CD4-positive, alpha-beta memory T cell (primary cell): ENCODE measurements around the gene UCHL5. TPM values are rescaled to one million over a fixed set of nuclear protein-coding genes. Genes with fewer than 3 reads are reported as not detected.
"Not testable (repeated sequence)": the region's sequence is repeated elsewhere in the genome, so short reads cannot be mapped to it uniquely, and the experiment has no call there.

Source experiments
- CTCF ChIA-PET: fragments of 350-600 bp; sonication (Branson Sonifier 250); formaldehyde crosslinking; loops from one replicate; lab custom pipeline; 2021; ENCODE audit warnings: inconsistent platforms; ENCODE audit not compliant: partially characterized antibody; lab: Charles Lee
- POLR2A ChIA-PET: fragments of 350-600 bp; sonication (Branson Sonifier 250); formaldehyde crosslinking; loops from one replicate; lab custom pipeline; 2021; ENCODE audit not compliant: partially characterized antibody; lab: Charles Lee
- DNase-seq, 5 donors: peaks; one replicate each; pipeline versions ENCODE4 v3.0.0 to v3.0.0-alpha.2; 2020 to 2022; ENCODE audit warnings: mixed read lengths in 1 of 5
- H3K27ac ChIP-seq: one replicate; pipeline ENCODE4 v1.7.0; 2013; ENCODE audit warnings: low read depth, low read length
- H3K27me3 ChIP-seq: 2 replicates; pipeline ENCODE4 v1.7.0; 2013; ENCODE audit warnings: mild to moderate bottlenecking, low read length, moderate library complexity; ENCODE audit not compliant: insufficient read depth
- H3K36me3 ChIP-seq: 2 replicates; pipeline ENCODE4 v1.7.0; 2013; ENCODE audit warnings: mild to moderate bottlenecking, low read length, moderate library complexity; ENCODE audit not compliant: insufficient read depth
- H3K4me1 ChIP-seq: 2 replicates; pipeline ENCODE4 v1.7.0; 2013; ENCODE audit warnings: mild to moderate bottlenecking, low read length, moderate library complexity; ENCODE audit not compliant: insufficient read depth
- H3K4me3 ChIP-seq, 2 donors: one replicate each; pipeline ENCODE4 v1.7.0; 2013; ENCODE audit warnings: low read length in 2 of 2, mild to moderate bottlenecking in 1 of 2
- H3K9me3 ChIP-seq, 2 donors: one replicate each; pipeline ENCODE4 v1.7.0; 2013; ENCODE audit warnings: low read length in 2 of 2, control low read depth in 1 of 2; ENCODE audit not compliant: control insufficient read depth in 1 of 2
- H3K27ac Mint-ChIP-seq, 7 donors: one replicate each; pipeline ENCODE4 v1.8.0; 2020 to 2021; ENCODE audit warnings: mixed read lengths in 7 of 7, mild to moderate bottlenecking in 6 of 7, inconsistent platforms in 3 of 7, moderate library complexity in 3 of 7
- H3K27me3 Mint-ChIP-seq, 2 donors: one replicate each; pipeline ENCODE4 v1.8.0; 2020 to 2021; ENCODE audit warnings: mixed read lengths in 2 of 2
- H3K36me3 Mint-ChIP-seq, 2 donors: one replicate each; pipeline ENCODE4 v1.8.0; 2020 to 2021; ENCODE audit warnings: mixed read lengths in 2 of 2, inconsistent platforms in 1 of 2, mild to moderate bottlenecking in 1 of 2
- H3K4me1 Mint-ChIP-seq, 4 donors: one replicate each; pipeline ENCODE4 v1.8.0; 2020 to 2021; ENCODE audit warnings: mixed read lengths in 4 of 4, mild to moderate bottlenecking in 1 of 4
- H3K4me3 Mint-ChIP-seq, 8 donors: one replicate each; pipeline ENCODE4 v1.8.0; 2020 to 2021; ENCODE audit warnings: mixed read lengths in 8 of 8, mild to moderate bottlenecking in 7 of 8, moderate library complexity in 6 of 8, inconsistent platforms in 3 of 8
- H3K9me3 Mint-ChIP-seq, 8 donors: one replicate each; pipeline ENCODE4 v1.8.0; 2020 to 2021; ENCODE audit warnings: mixed read lengths in 8 of 8, mild to moderate bottlenecking in 5 of 8, inconsistent platforms in 3 of 8, moderate library complexity in 1 of 8
- intact Hi-C: fragments of 100-400 bp; cut with micrococcal nuclease; formaldehyde crosslinking; loops from one replicate; pipeline ENCODE4 v1.15.1; 2023
- polyA plus RNA-seq, 2 donors: library from polyadenylated mRNA; unstranded; fragments of 300-500 nt; fragmentation: Illumina TruSeq; gene quantifications; one replicate each; pipeline ENCODE4 v1.2.3, GENCODE V29; 2021
- total RNA-seq, 2 experiments: library from RNA; stranded (reverse); gene quantifications; one replicate each; pipeline ENCODE4 v1.2.3, GENCODE V29; 2021

The UCHL5 gene
- total and polyA plus RNA-seq, 4 experiments from 2014 or later: 31.2 to 72.8 (median 40.3) TPM

- DNase-seq: peak; percentile 36 to 61 (median 45)
- peaks cover 55% of the 10 kb centered on the region for H3K4me1 ChIP-seq
- intact Hi-C loops: loop anchor here (1.0 to 5.0 kb wide), 4 partner anchors 47 to 1234 kb away; partner anchors contain the start of genes CDC73, GLRX2 and RGS2
- ChIA-PET CTCF (interaction anchor here (0.7 to 2.2 kb wide), 15 partner anchors 10 to 254 kb away, joined by 3 to 28 read pairs (median 6); partner anchors contain the start of genes CDC73, GLRX2 and RGS2), POLR2A (interaction anchor here (0.6 to 3.7 kb wide), 23 partner anchors 11 to 1230 kb away, joined by 3 to 65 read pairs (median 4); partner anchors contain the start of genes CDC73, GLRX2 and RGS2)
- H3K27ac ChIP-seq: peak overlapping the region; percentile 89
- peak overlapping the region; percentile 73 to 91 for H3K4me3 ChIP-seq
- peaks cover 0 to 1% of the 10 kb centered on the region in 2 donors for H3K27me3 Mint-ChIP-seq
- peak overlapping the region; percentile 95 to 100 (median 99) for H3K27ac Mint-ChIP-seq
- peaks cover 0 to 4% (median 0%) of the 10 kb centered on the region in 8 donors for H3K9me3 Mint-ChIP-seq
- H3K4me3 Mint-ChIP-seq: peak overlapping the region; percentile 90 to 100 (median 99)
- H3K9me3 ChIP-seq: no peaks in the 10 kb centered on the region
- H3K36me3 ChIP-seq: no peaks in the 10 kb centered on the region
- peaks cover 0 to 19% of the 10 kb centered on the region in 2 donors for H3K36me3 Mint-ChIP-seq
- no peaks in the 10 kb centered on the region for H3K27me3 ChIP-seq
- H3K4me1 Mint-ChIP-seq: peaks cover 38 to 80% (median 57%) of the 10 kb centered on the region in 4 donors
Observed at GRCh38 chr1:193058529-193059281, 455 bp downstream of the UCHL5 start.

GRCh38 chr1:193054169-193054675 is 4.9 kb downstream of the UCHL5 start:
- Mint-ChIP-seq H3K4me3 (no peak overlapping the region), H3K9me3 (peaks cover 0 to 2% (median 0%) of the 10 kb centered on the region in 8 donors), H3K4me1 (peaks cover 24 to 54% (median 35%) of the 10 kb centered on the region in 4 donors), H3K36me3 (peaks cover 5 to 17% of the 10 kb centered on the region in 2 donors), H3K27me3 (peaks cover 0 to 1% of the 10 kb centered on the region in 2 donors), H3K27ac (peak overlapping the region in 1 of 7 donors; percentile 13)
- Histone ChIP-seq H3K4me1 (peaks cover 29% of the 10 kb centered on the region), H3K27ac (no peak overlapping the region), H3K4me3 (no peak overlapping the region), H3K36me3 (peaks cover 3% of the 10 kb centered on the region), H3K9me3 (no peaks in the 10 kb centered on the region), H3K27me3 (no peaks in the 10 kb centered on the region)
- POLR2A ChIA-PET: interaction anchor here (0.7 kb wide), 1 partner anchor 59 kb away, joined by 3 read pairs; no protein-coding TSS in a partner anchor
- no peak for DNase-seq
- intact Hi-C loops: no loop called here
- CTCF ChIA-PET: no interaction called here

GRCh38 chr1:193048913-193049312 is 10.2 kb downstream of the UCHL5 start:
- H3K27ac ChIP-seq, H3K27ac Mint-ChIP-seq, H3K9me3 ChIP-seq, H3K4me3 ChIP-seq, H3K27me3 Mint-ChIP-seq, DNase-seq, H3K4me1 ChIP-seq, H3K9me3 Mint-ChIP-seq, H3K4me3 Mint-ChIP-seq, intact Hi-C loops, H3K27me3 ChIP-seq: not testable (repeated sequence)
- ChIA-PET CTCF (interaction anchor here (1.5 to 2.2 kb wide), 2 partner anchors 9 to 10 kb away, joined by 3 to 10 read pairs; partner anchors contain the start of gene UCHL5), POLR2A (interaction anchor here (1.4 kb wide), 1 partner anchor 9 kb away, joined by 6 read pairs; no protein-coding TSS in a partner anchor)
- peaks cover 14% of the 10 kb centered on the region for H3K36me3 ChIP-seq
- Mint-ChIP-seq H3K4me1 (peaks cover 0 to 16% (median 7%) of the 10 kb centered on the region in 4 donors), H3K36me3 (peaks cover 15 to 31% of the 10 kb centered on the region in 2 donors)

- no peak overlapping the region for H3K4me3 ChIP-seq
- H3K27ac ChIP-seq: no peak overlapping the region
- ChIA-PET CTCF (no interaction called here), POLR2A (interaction anchor here (1.2 kb wide), 1 partner anchor 16 kb away, joined by 5 read pairs; the partner anchor contains the start of genes RO60 and UCHL5)
- Mint-ChIP-seq H3K4me3 (no peak overlapping the region), H3K9me3 (peaks cover 0 to 3% (median 0%) of the 10 kb centered on the region in 8 donors), H3K4me1 (peaks cover 14 to 30% (median 22%) of the 10 kb centered on the region in 4 donors), H3K27me3 (no peaks in the 10 kb centered on the region), H3K36me3 (peaks cover 20 to 25% of the 10 kb centered on the region in 2 donors), H3K27ac (peak overlapping the region in 4 of 7 donors; percentile 1 to 67 (median 8))
- peaks cover 4% of the 10 kb centered on the region for H3K36me3 ChIP-seq
- no peaks in the 10 kb centered on the region for H3K27me3 ChIP-seq
- H3K9me3 ChIP-seq: no peaks in the 10 kb centered on the region
- intact Hi-C loops: no loop called here
- no peaks in the 10 kb centered on the region for H3K4me1 ChIP-seq
- no peak for DNase-seq
Observed at GRCh38 chr1:193042766-193043691, 16.1 kb downstream of the UCHL5 start.

- peaks cover 32 to 55% (median 41%) of the 10 kb centered on the region in 4 donors for H3K4me1 Mint-ChIP-seq
Observed at GRCh38 chr1:193040011-193040410, 19.1 kb downstream of the UCHL5 start.

DNA sequence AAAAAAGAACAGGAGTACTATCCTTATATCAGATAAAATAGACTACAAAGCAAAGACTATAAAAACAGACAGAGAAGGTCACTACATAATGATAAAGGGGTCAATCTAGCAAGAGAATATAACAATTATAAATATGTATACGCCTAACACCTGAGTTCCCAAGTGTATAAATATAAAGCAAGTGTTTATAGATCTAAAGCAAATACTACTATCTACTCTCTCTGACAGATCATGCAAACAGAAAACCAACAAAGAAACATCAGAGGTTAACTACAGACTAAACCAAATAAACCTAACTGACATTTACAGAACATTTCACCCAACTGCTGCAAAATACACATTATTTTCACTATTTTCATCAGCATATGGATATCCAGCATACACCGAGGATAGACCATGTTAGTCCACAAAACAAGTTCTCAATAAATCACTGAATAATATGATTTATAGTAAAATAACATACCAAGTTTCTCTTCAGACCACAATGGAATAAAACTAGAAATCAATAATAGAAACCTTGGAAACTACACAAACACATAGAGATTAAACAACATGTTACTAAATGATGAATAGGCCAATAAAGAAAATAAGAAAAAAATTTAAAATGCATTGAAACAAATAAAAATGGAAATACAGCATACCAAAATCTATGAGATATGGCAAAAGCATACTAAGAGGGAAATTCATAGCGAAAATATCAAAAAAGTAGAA is 22.7 kb downstream of the UCHL5 start:
- POLR2A ChIA-PET: no interaction called here
- no peaks in the 10 kb centered on the region for H3K27me3 ChIP-seq
- H3K4me3 ChIP-seq: no peak overlapping the region
- peaks cover 0 to 3% (median 0%) of the 10 kb centered on the region in 8 donors for H3K9me3 Mint-ChIP-seq
- intact Hi-C loops: no loop called here
- no peak overlapping the region for H3K27ac ChIP-seq
- CTCF ChIA-PET: no interaction called here
- no peaks in the 10 kb centered on the region for H3K4me1 ChIP-seq
- peaks cover 32 to 52% (median 42%) of the 10 kb centered on the region in 4 donors for H3K4me1 Mint-ChIP-seq
- no peaks in the 10 kb centered on the region for H3K36me3 ChIP-seq
- H3K27ac Mint-ChIP-seq: no peak overlapping the region
- no peak for DNase-seq
- H3K36me3 Mint-ChIP-seq: peaks cover 16 to 21% of the 10 kb centered on the region in 2 donors
- H3K27me3 Mint-ChIP-seq: no peaks in the 10 kb centered on the region
- H3K9me3 ChIP-seq: no peaks in the 10 kb centered on the region
- no peak overlapping the region for H3K4me3 Mint-ChIP-seq

More at GRCh38 chr1:193040011-193040410, 19.1 kb downstream of the UCHL5 start:
- H3K4me1 ChIP-seq: no peaks in the 10 kb centered on the region
- POLR2A ChIA-PET: interaction anchor here (2.4 kb wide), 1 partner anchor 19 kb away, joined by 8 read pairs; the partner anchor contains the start of genes RO60 and UCHL5
- CTCF ChIA-PET: interaction anchor here (1.2 kb wide), 1 partner anchor 232 kb away, joined by 4 read pairs; no protein-coding TSS in a partner anchor
- H3K27me3 Mint-ChIP-seq: no peaks in the 10 kb centered on the region
- H3K9me3 Mint-ChIP-seq: peaks cover 0 to 3% (median 0%) of the 10 kb centered on the region in 8 donors
- peaks cover 19 to 32% of the 10 kb centered on the region in 2 donors for H3K36me3 Mint-ChIP-seq
- no peaks in the 10 kb centered on the region for H3K27me3 ChIP-seq
- no peak overlapping the region for H3K4me3 Mint-ChIP-seq
- intact Hi-C loops: no loop called here
- no peak for DNase-seq
- H3K27ac Mint-ChIP-seq: no peak overlapping the region
- no peak overlapping the region for H3K4me3 ChIP-seq
- H3K36me3 ChIP-seq: no peaks in the 10 kb centered on the region
- no peak overlapping the region for H3K27ac ChIP-seq
- no peaks in the 10 kb centered on the region for H3K9me3 ChIP-seq
